Uterus (tissue), 4 donors: ENCODE measurements around the gene PDE3B. TPM values are rescaled to one million over a fixed set of nuclear protein-coding genes. Genes with fewer than 3 reads are reported as not detected.
A peak's percentile ranks its signal among the peaks of the same experiment; 100 is the strongest.

Source experiments
- DNase-seq, 2 donors: peaks; one replicate each; pipeline ENCODE4 v3.0.0-alpha.2; 2019 to 2020
- H3K27ac ChIP-seq, 2 donors: fragments of 200-600 bp; sonication (generic); 1 replicate in 1 of 2; 2 replicates in 1 of 2; pipeline ENCODE4 v1.5.1; 2016 to 2018
- H3K27me3 ChIP-seq, 2 donors: fragments of 200-600 bp; sonication (generic); one replicate each; pipeline ENCODE4 v1.5.1; 2018 to 2019; ENCODE audit warnings: control low read depth in 1 of 2
- H3K36me3 ChIP-seq, 2 donors: fragments of 200-600 bp; sonication (generic); one replicate each; pipeline ENCODE4 v1.5.1; 2019; ENCODE audit warnings: control low read depth in 1 of 2
- H3K4me1 ChIP-seq, 2 donors: fragments of 200-600 bp; sonication (generic); one replicate each; pipeline ENCODE4 v1.5.1; 2018 to 2019; ENCODE audit warnings: control low read depth in 1 of 2
- H3K4me3 ChIP-seq, 2 donors: fragments of 200-600 bp; sonication (generic); 1 replicate in 1 of 2; 2 replicates in 1 of 2; pipeline ENCODE4 v1.5.1; 2018 to 2019; ENCODE audit warnings: mild to moderate bottlenecking in 1 of 2
- H3K9me3 ChIP-seq, 2 donors: fragments of 200-600 bp; sonication (generic); one replicate each; pipeline ENCODE4 v1.5.1; 2019; ENCODE audit warnings: control low read depth in 1 of 2
- POLR2A ChIP-seq, 2 donors: fragments of 450-650 bp; IDR thresholded peaks; one replicate each; pipeline ENCODE4 v1.6.1; 2016; ENCODE audit warnings: antibody characterized with exemption in 2 of 2, mild to moderate bottlenecking in 1 of 2, moderate library complexity in 1 of 2
- intact Hi-C: fragments of 100-400 bp; cut with DNase I; formaldehyde crosslinking; loops from one replicate; pipeline ENCODE4 v1.15.1; 2023; ENCODE audit warnings: low total_unique reads
- total RNA-seq, 4 donors: library from RNA; depleted of rRNA in 3 of 4; stranded (reverse); fragments of >200 nt in 3 of 4; gene quantifications; one replicate each; pipeline versions ENCODE4 v1.1.0 to v1.2.4, GENCODE V29; 2014 to 2023
- TF ChIP-seq, protein P1 (sequence below), 4 experiments: fragments of 200-600 bp in 2 of 4; fragments of 450-650 bp in 2 of 4; sonication (generic) in 2 of 4; IDR thresholded peaks; one replicate each; pipeline ENCODE4 v1.5.1; 2016 to 2019; ENCODE audit warnings: antibody characterized with exemption in 4 of 4, mild to moderate bottlenecking in 2 of 4, moderate library complexity in 1 of 4
- donor health status: DM: yes; HTN: yes; CAD: no.

PDE3B gene
- total RNA-seq, 4 donors from 2014 or later: 1.5 to 10.8 (median 3.9) TPM

DNA sequence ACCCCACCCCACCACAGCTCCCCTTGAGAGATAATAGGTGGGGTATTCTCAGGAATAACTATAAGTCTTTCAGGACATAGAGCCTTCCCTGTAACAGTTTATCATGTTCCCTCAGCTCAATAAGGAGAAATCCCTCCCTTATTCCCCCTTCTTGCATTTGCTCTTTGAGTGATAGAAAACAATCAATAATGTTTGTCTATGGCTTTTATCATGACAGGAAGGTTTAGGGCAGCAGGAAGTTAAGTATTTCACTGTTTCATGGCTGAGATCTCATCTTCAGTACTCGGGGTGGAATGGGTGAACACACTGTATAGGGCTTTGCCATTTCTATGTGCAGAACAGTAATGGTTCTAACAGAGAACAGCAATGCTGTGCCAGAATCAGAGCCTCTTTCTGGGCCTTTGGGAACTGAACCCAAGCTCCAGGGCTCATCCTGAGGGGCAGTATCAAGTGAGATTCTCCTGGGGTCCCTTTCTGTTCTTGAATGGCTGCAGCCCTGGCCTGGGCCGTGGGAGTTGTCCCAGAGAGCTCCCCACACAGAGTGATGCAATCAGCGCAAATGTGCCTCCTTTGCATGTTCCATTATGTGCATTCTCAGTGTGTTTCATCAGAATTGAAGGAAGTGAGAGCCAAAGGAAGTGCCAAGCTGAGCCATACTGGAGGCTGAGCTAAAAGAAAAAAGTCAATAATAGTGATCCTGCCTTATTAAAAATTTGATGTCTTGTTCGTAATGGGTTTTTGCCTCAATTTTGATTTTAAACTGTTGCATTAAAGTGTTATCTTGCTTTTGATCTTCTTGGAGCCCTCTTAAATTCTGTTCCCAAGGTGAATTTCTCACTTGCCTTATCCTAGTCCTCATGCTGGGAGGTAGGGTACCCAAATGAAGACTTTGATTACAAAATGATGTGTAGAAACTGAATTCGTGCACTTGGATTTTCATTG, 251.3 kb downstream of the PDE3B start:
- H3K9me3 ChIP-seq: no peaks in the 10 kb centered on the region
- no peaks in the 10 kb centered on the region for H3K27me3 ChIP-seq
- H3K4me1 ChIP-seq: no peaks in the 10 kb centered on the region
- intact Hi-C loops: no loop called here
- TF ChIP-seq, protein P1, sequence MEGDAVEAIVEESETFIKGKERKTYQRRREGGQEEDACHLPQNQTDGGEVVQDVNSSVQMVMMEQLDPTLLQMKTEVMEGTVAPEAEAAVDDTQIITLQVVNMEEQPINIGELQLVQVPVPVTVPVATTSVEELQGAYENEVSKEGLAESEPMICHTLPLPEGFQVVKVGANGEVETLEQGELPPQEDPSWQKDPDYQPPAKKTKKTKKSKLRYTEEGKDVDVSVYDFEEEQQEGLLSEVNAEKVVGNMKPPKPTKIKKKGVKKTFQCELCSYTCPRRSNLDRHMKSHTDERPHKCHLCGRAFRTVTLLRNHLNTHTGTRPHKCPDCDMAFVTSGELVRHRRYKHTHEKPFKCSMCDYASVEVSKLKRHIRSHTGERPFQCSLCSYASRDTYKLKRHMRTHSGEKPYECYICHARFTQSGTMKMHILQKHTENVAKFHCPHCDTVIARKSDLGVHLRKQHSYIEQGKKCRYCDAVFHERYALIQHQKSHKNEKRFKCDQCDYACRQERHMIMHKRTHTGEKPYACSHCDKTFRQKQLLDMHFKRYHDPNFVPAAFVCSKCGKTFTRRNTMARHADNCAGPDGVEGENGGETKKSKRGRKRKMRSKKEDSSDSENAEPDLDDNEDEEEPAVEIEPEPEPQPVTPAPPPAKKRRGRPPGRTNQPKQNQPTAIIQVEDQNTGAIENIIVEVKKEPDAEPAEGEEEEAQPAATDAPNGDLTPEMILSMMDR (IDR thresholded peaks at IDR 0.05): no peak
- TF ChIP-seq POLR2A (IDR thresholded peaks at IDR 0.05): no peak
- no peak for DNase-seq
- no peak overlapping the region for H3K27ac ChIP-seq
- no peak overlapping the region for H3K4me3 ChIP-seq
- no peaks in the 10 kb centered on the region for H3K36me3 ChIP-seq

DNA sequence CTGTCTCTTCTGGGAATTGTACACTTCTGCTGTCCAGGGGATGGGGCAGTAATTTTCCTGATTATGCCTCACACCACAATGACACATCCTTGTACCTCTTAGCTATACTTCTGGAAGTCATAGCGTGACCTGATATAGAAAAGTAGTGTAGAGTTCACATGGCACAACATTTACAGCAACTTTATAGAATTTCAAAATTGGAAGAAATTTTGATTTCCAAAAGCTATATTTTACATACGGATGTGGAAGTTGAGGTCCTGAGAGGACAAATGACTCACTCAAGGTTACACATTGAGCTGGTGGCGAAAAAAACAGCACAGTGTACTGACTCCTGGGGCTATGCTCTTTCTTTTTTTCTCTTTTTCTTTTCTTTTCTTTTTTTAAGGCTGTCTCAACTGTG, 254.8 kb downstream of the PDE3B start:
- no peak for DNase-seq
- H3K4me3 ChIP-seq: no peak overlapping the region
- no peaks in the 10 kb centered on the region for H3K9me3 ChIP-seq
- intact Hi-C loops: no loop called here
- no peak for TF ChIP-seq POLR2A (IDR thresholded peaks at IDR 0.05)
- TF ChIP-seq, protein P1 (IDR thresholded peaks at IDR 0.05): no peak
- H3K4me1 ChIP-seq: no peaks in the 10 kb centered on the region
- no peaks in the 10 kb centered on the region for H3K27me3 ChIP-seq
- H3K36me3 ChIP-seq: no peaks in the 10 kb centered on the region
- H3K27ac ChIP-seq: no peak overlapping the region

DNA sequence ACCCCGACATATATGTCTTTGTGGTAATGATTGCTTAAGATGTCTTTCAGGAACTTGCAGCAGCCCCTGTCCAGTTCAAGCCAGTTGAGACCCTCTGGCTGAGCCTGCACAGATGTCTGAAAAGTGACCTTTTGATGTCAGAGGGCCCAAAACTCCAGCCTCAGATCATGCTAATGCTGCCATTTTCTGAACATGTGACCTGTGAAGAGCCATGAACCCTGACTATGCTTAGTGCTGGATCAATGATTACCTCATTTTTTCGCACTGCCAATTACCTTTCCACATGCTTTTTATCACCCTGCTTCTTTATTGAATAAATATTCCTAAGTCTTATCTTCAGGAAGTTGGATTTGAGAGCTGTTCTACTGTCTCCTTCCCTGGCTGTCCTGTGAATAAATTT, 255.3 kb downstream of the PDE3B start:
- no peak for DNase-seq
- no peak overlapping the region for H3K27ac ChIP-seq
- no peaks in the 10 kb centered on the region for H3K4me1 ChIP-seq
- TF ChIP-seq, protein P1 (IDR thresholded peaks at IDR 0.05): no peak
- no peak for TF ChIP-seq POLR2A (IDR thresholded peaks at IDR 0.05)
- H3K36me3 ChIP-seq: no peaks in the 10 kb centered on the region
- H3K27me3 ChIP-seq: no peaks in the 10 kb centered on the region
- no peak overlapping the region for H3K4me3 ChIP-seq
- intact Hi-C loops: no loop called here
- H3K9me3 ChIP-seq: no peaks in the 10 kb centered on the region

DNA sequence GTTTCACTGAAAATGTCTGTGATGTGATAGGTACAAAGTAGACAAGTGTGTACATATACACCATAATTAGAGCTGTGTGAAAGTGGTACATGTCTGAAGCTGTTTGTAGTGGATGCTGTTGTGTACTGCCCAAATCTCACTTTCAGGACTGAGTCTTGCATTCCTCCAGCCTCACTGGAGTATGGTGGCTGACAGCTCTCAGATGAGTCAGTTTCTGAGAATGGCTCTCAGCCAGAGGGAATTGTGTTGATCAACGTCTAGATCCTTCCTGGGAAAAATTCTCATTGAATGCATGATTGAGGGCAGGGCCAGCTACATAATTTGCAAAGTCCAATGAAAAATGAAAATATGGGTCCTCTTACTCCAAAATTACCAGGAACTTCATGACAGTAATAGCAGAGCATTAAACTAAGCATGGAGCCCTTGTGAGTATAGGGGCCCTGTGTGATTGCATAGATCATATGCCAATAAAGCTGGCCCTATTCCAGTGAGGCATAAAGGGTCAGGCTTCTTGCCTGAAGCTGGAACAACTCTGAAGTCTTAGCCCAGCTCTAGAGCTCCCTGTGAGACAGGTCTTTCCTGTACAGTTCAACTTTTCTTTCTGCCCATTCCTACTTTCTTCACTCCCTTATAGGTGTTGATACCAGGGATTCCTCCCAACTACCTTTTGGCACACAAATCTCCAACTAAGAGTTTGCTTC, 259.2 kb downstream of the PDE3B start:
- Histone ChIP-seq H3K4me3 (no peak overlapping the region), H3K9me3 (no peaks in the 10 kb centered on the region), H3K27me3 (no peaks in the 10 kb centered on the region), H3K36me3 (no peaks in the 10 kb centered on the region), H3K4me1 (peaks cover 0 to 12% of the 10 kb centered on the region in 2 donors), H3K27ac (no peak overlapping the region)
- intact Hi-C loops: no loop called here
- no peak for DNase-seq
- TF ChIP-seq, protein P1 (IDR thresholded peaks at IDR 0.05): no peak
- TF ChIP-seq POLR2A (IDR thresholded peaks at IDR 0.05): no peak

DNA sequence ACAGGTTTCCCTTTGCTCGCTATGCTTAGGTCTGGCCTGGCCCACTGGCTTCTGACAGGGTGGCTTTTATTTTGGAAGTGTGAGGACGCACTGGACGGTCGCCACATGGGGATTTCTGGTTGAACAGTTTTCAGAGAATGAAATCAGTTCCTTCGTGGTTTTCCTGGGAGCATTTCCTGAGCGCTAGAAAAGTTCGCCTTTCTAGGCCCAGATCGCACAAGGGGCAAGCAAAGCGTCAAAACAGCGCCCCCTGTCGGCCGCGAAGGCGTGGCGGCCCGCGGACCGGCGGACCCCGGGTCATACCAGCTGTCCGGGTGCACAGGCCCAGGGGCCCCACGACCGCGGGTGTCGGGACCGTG, 261.1 kb downstream of the PDE3B start:
- H3K4me1 ChIP-seq: peaks cover 0 to 12% of the 10 kb centered on the region in 2 donors
- H3K36me3 ChIP-seq: no peaks in the 10 kb centered on the region
- no peaks in the 10 kb centered on the region for H3K9me3 ChIP-seq
- H3K27me3 ChIP-seq: no peaks in the 10 kb centered on the region
- no peak for TF ChIP-seq POLR2A (IDR thresholded peaks at IDR 0.05)
- TF ChIP-seq, protein P1 (IDR thresholded peaks at IDR 0.05): peak; percentile 56 to 78 (median 70)
- peak overlapping the region; percentile 38 to 39 for H3K4me3 ChIP-seq
- intact Hi-C loops: no loop called here
- no peak overlapping the region for H3K27ac ChIP-seq
- peak; percentile 42 to 63 for DNase-seq
